Small intestine (tissue), 7 donors: ENCODE measurements around the gene GUCA1A. TPM values are rescaled to one million over a fixed set of nuclear protein-coding genes. Genes with fewer than 3 reads are reported as not detected.
A peak's percentile ranks its signal among the peaks of the same experiment; 100 is the strongest.
"Not testable (repeated sequence)": the region's sequence is repeated elsewhere in the genome, so short reads cannot be mapped to it uniquely, and the experiment has no call there.

ENCODE experiments used
- DNase-seq, 2 donors: peaks; one replicate each; pipeline versions ENCODE4 v3.0.0 to v3.0.0-alpha.2; 2013
- FAIRE-seq: peaks from 2 replicates; lab custom pipeline; 2012; peaks lifted over from hg19 to GRCh38; lab: Jason Lieb, UNC
- H3K27ac ChIP-seq, 3 donors: one replicate each; pipeline ENCODE4 v1.5.1; 2013; ENCODE audit warnings: low read length in 2 of 3, mild to moderate bottlenecking in 2 of 3, control low read depth in 1 of 3, inconsistent platforms in 1 of 3, low read depth in 1 of 3, moderate library complexity in 1 of 3
- H3K27me3 ChIP-seq, 3 donors: one replicate each; pipeline ENCODE4 v1.6.1; 2013; ENCODE audit warnings: low read length in 3 of 3, inconsistent platforms in 1 of 3; ENCODE audit not compliant: control insufficient read depth in 3 of 3, insufficient read depth in 3 of 3
- H3K36me3 ChIP-seq, 3 donors: one replicate each; pipeline ENCODE4 v1.6.1; 2013; ENCODE audit warnings: low read length in 3 of 3, inconsistent platforms in 1 of 3, low read depth in 1 of 3, mild to moderate bottlenecking in 1 of 3, moderate library complexity in 1 of 3; ENCODE audit not compliant: control insufficient read depth in 3 of 3, insufficient read depth in 2 of 3
- H3K4me1 ChIP-seq, 3 donors: one replicate each; pipeline ENCODE4 v1.6.1; 2013; ENCODE audit warnings: low read length in 2 of 3, inconsistent platforms in 1 of 3, low read depth in 1 of 3, mild to moderate bottlenecking in 1 of 3, moderate library complexity in 1 of 3; ENCODE audit not compliant: control insufficient read depth in 3 of 3, insufficient read depth in 2 of 3
- H3K4me3 ChIP-seq, 3 donors: one replicate each; pipeline ENCODE4 v1.5.1; 2013; ENCODE audit warnings: low read length in 3 of 3, control low read depth in 1 of 3, inconsistent platforms in 1 of 3, low read depth in 1 of 3, mild to moderate bottlenecking in 1 of 3, moderate library complexity in 1 of 3
- H3K9me3 ChIP-seq, 2 donors: one replicate each; pipeline ENCODE4 v1.6.1; 2013; ENCODE audit warnings: low read depth in 1 of 2, low read length in 1 of 2; ENCODE audit not compliant: control insufficient read depth in 2 of 2, insufficient read depth in 1 of 2
- WGBS, 3 donors: extraction: QIAGEN DNeasy Blood & Tissue Kit; methylation state at CpG; one replicate each; pipeline ENCODE4 v1.1.7; 2013; 5-methylcytosine and 5-hydroxymethylcytosine counted together
- polyA plus RNA-seq, 4 donors: library from polyadenylated mRNA; stranded (reverse) in 3 of 4; unstranded in 1 of 4; fragments of 200-250 nt in 3 of 4; fragments of 120-200 nt in 1 of 4; gene quantifications; one replicate each; pipeline versions ENCODE4 v1.2.1 to v1.2.3, GENCODE V29; 2013
- donor health status: healthy with polysubstance abuse.
- donor health status: control.
- donor health status: control.
- donor health status: Bipolar disorder and iron deficiency.
- donor health status: healthy.

GUCA1A gene
- polyA plus RNA-seq, 4 donors = 0.37 to 0.69 TPM; not detected in 2

GRCh38 chr6:42197555-42198362 is 24.6 kb downstream of the GUCA1A start:
- H3K4me1 ChIP-seq = peaks cover 0 to 13% (median 0%) of the 10 kb centered on the region in 3 donors
- peaks cover 0 to 6% of the 10 kb centered on the region in 2 donors for H3K9me3 ChIP-seq
- no peak for FAIRE-seq
- H3K27ac ChIP-seq = no peak overlapping the region
- no peaks in the 10 kb centered on the region for H3K27me3 ChIP-seq
- peak in 1 of 2 donors; percentile 24 for DNase-seq
- 44 to 62% (median 53%) methylated on average over 13 of the region's 13 CpGs for WGBS, 3 donors
- H3K36me3 ChIP-seq = peaks cover 0 to 11% (median 0%) of the 10 kb centered on the region in 3 donors
- H3K4me3 ChIP-seq = no peak overlapping the region

DNA sequence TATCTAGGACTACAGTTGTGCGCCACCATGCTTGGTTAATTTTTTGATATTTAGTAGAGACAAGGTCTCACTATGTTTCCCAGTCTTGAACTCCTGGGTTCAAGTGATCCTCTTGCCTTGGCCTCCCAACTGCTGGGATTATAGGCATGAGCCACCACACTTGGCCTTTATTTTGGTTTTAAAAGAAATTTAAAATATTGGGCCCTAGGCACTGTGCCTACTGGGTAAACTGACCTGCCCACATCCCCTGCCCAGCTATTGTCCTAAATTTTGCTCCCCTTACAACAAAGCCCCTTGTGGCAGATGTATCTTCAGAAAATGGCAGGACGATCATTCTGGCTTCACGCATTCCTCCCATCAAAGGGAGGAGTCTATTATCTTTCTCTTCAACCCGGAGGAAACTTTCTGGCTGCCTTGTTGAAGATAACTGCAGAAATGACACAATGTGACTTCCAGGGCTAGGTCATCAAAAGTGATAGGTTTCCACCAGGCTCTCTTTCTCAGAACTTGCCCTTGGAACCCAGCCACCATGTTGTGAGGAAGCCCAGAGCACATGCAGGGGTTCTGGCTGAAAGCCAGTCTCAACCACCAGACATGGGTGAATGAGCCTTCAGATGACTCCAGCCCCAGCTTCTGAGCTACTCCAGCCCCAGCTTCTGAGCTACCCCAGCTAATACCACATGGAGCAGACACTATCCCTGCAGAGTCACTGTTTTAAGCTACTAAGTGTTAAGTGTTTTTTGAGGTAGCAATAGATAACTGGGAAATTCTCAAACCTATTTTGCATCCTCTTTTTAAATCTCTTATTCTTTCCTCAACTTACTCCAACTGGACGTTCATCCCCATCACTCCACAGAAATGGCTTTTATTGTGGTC is 26.2 kb downstream of the GUCA1A start:
- H3K4me3 ChIP-seq = no peak overlapping the region
- H3K36me3 ChIP-seq = peaks cover 0 to 12% (median 0%) of the 10 kb centered on the region in 3 donors
- no peak overlapping the region for H3K27ac ChIP-seq
- FAIRE-seq = no peak
- no peaks in the 10 kb centered on the region for H3K27me3 ChIP-seq
- H3K4me1 ChIP-seq = peaks cover 0 to 20% (median 2%) of the 10 kb centered on the region in 3 donors
- H3K9me3 ChIP-seq = peaks cover 0 to 6% of the 10 kb centered on the region in 2 donors
- no peak for DNase-seq
- 88 to 94% (median 94%) methylated on average over 5 of the region's 5 CpGs for WGBS, 3 donors

DNA sequence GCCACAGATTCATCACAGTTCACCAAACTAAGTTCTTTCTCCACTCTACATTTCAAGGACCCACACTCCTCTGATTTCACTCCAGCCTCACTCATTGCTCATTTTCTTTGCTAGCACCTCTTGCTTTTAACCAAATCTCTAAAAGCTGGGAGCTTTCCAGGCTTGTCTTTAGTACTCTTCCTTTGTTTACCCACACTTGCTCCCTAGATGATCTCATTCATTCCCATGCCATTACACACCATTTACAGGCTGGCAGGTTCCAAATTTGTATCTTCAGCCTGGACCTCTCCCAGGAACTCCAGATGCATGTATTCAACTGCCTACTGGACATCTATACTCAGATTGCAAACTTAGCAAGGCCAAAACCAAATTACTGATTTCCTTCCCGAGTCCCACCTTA is 26.9 kb downstream of the GUCA1A start:
- H3K4me1 ChIP-seq = peaks cover 0 to 26% (median 2%) of the 10 kb centered on the region in 3 donors
- H3K4me3 ChIP-seq = no peak overlapping the region
- H3K36me3 ChIP-seq = peaks cover 0 to 14% (median 0%) of the 10 kb centered on the region in 3 donors
- FAIRE-seq (no peak), DNase-seq (peak in 1 of 2 donors; percentile 24)
- H3K27ac ChIP-seq = no peak overlapping the region
- peaks cover 0 to 6% of the 10 kb centered on the region in 2 donors for H3K9me3 ChIP-seq
- H3K27me3 ChIP-seq = no peaks in the 10 kb centered on the region
- WGBS, 3 donors = 41 to 58% (median 49%) methylated on average over 1 of the region's 1 CpG

DNA sequence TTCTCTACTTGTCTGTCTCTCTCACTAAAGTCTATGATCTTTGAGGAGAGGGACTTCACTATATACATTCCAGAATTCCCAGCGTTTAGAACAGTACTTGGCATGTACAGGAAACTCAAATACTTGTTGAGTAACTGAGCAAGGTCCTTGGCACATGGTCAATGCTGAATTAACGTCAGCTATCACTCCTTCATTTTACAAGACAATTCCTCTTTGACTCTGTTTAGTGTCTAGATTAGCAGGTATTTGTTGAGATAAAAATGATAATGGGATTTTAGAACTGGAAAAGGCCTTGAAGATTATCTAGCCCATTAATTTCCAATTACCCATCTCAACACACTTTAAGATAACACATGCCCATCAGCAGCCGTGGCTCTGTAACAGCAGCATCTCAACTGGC is 28.2 kb downstream of the GUCA1A start:
- FAIRE-seq = no peak
- WGBS, 3 donors = 13 to 42% (median 34%) methylated on average over 3 of the region's 3 CpGs

GRCh38 chr6:42202131-42202915 is 29.2 kb downstream of the GUCA1A start:
- peaks cover 0 to 17% (median 6%) of the 10 kb centered on the region in 3 donors for H3K36me3 ChIP-seq
- H3K9me3 ChIP-seq, FAIRE-seq, H3K27me3 ChIP-seq, H3K27ac ChIP-seq, DNase-seq, H3K4me3 ChIP-seq: not testable (repeated sequence)
- 80 to 86% (median 82%) methylated on average over 13 of the region's 13 CpGs for WGBS, 3 donors
- peaks cover 0 to 28% (median 2%) of the 10 kb centered on the region in 3 donors for H3K4me1 ChIP-seq

More for the DNA sequence above, 28.2 kb downstream of the GUCA1A start:
- peaks cover 0 to 16% (median 2%) of the 10 kb centered on the region in 3 donors for H3K36me3 ChIP-seq
- peak in 1 of 2 donors; percentile 37 for DNase-seq
- H3K4me3 ChIP-seq = no peak overlapping the region
- peaks cover 0 to 28% (median 2%) of the 10 kb centered on the region in 3 donors for H3K4me1 ChIP-seq
- peaks cover 0 to 6% of the 10 kb centered on the region in 2 donors for H3K9me3 ChIP-seq
- no peak overlapping the region for H3K27ac ChIP-seq
- H3K27me3 ChIP-seq = no peaks in the 10 kb centered on the region

DNA sequence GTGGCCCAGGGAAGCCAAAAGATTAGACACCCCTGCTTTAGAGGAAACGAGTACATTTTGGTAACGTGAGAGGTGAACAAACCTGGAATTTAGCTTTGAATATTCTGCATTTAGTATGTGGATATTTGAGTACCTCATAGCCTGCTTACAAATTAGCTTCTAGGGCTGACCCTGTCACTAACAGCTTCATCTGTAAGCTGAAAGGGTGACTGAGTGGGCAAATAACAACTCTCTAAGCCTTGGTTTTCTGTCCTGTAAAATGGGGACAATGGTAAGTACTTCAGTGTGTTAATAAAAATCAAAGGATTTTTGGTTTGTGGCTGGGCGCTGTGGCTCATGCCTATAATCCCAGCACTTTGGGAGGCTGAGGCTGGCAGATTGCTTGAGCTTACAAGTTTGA is 30.0 kb downstream of the GUCA1A start:
- no peaks in the 10 kb centered on the region for H3K27me3 ChIP-seq
- no peak for DNase-seq
- H3K4me1 ChIP-seq = peaks cover 0 to 23% (median 2%) of the 10 kb centered on the region in 3 donors
- peaks cover 2 to 17% (median 6%) of the 10 kb centered on the region in 3 donors for H3K36me3 ChIP-seq
- no peak for FAIRE-seq
- H3K4me3 ChIP-seq = no peak overlapping the region
- peaks cover 0 to 6% of the 10 kb centered on the region in 2 donors for H3K9me3 ChIP-seq
- H3K27ac ChIP-seq = no peak overlapping the region
- 89 to 93% (median 91%) methylated on average over 3 of the region's 3 CpGs for WGBS, 3 donors

DNA sequence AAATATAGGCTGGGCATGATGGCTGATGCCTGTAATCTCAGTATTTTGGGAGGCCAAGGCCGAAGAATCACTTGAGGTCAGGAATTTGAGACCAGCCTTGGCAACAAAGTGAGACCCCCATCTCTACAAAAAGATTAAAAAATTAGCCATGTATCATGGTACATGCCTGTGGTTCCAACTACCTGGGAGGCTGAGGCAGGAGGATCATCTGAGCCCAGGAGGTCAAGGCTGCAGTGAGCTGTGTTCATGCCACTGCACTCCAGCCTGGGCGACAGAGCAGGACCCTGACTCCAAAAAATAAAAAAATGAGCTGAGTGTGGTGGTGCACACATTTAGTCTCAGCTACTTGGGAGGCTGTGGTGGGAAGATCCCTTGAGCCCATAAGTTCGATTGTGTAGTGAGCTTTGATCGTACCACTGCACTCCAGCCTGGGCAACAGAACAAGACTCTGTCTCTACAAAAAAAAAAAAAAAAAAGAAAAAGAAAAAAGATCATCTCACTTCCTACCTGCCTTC is 31.7 kb downstream of the GUCA1A start:
- peaks cover 0 to 23% (median 2%) of the 10 kb centered on the region in 3 donors for H3K4me1 ChIP-seq
- no peaks in the 10 kb centered on the region for H3K9me3 ChIP-seq
- H3K27me3 ChIP-seq = no peaks in the 10 kb centered on the region
- no peak overlapping the region for H3K4me3 ChIP-seq
- FAIRE-seq (no peak), DNase-seq (no peak)
- peak overlapping the region in 2 of 3 donors; percentile 61 to 68 for H3K27ac ChIP-seq
- WGBS, 3 donors = 45 to 72% (median 48%) methylated on average over 4 of the region's 4 CpGs
- H3K36me3 ChIP-seq = peaks cover 3 to 23% (median 10%) of the 10 kb centered on the region in 3 donors
